NT2/D1 (cell line): Measurements from ENCODE around the gene PDGFD.

ENCODE experiments used
- SUZ12 ChIP-seq: IDR thresholded peaks from 2 replicates; pipeline ENCODE4 v1.6.1; 2011; ENCODE audit not compliant: insufficient read length, insufficient read depth; ENCODE audit errors: extremely low read depth
- ZNF274 ChIP-seq: IDR thresholded peaks from 2 replicates; pipeline ENCODE4 v1.6.1; 2011; ENCODE audit warnings: mild to moderate bottlenecking, low read depth, low read length

DNA sequence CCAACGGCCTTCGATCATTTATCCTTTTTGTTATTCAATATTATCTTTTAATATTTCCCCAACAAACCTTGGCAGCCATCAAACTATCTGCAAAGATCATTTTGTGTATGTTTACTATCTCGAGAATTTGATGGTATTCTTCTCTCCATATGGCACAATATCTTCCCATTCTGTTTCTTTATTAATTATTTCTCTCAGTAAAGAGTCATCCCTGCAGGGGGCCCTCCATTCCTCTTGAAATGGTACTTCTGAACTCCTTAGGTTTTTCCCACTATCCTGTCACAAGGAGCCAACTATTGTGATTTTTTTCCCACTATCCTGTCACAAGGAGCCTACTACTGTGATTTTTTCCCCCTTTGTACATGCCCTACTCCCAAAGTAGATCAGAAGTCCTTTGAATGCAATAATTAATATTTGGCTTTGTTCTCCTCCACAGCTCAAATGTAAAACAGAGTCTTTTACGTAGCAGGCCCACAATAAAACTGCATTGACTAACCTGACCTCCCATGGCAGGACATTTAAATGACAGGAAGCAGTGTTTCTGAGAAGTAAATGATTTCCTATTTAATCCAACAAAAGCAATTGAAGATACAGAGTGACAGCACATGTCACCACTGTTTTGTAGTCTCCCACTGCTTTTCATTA, 43.3 kb downstream of the PDGFD start:
- TF ChIP-seq ZNF274 (no peak), SUZ12 (no peak)
